Lung (tissue), 12 donors: ENCODE results near the gene LAT. TPM values are rescaled to one million over a fixed set of nuclear protein-coding genes. Genes with fewer than 3 reads are reported as not detected.

Source experiments
- ATAC-seq: fragments of 200-7000 bp; cut with Tn5 transposase; one replicate; pipeline ENCODE4 v1.9.1; 2020; ENCODE audit warnings: moderate number of reproducible peaks; ENCODE audit not compliant: insufficient read depth, low FRiP score
- DNase-seq, 3 donors: peaks; one replicate each; pipeline ENCODE4 v3.0.0-alpha.2; 2013 to 2017
- H3K27ac ChIP-seq, 2 donors: one replicate each; pipeline ENCODE4 v1.5.1; 2013; ENCODE audit warnings: mild to moderate bottlenecking in 2 of 2, moderate library complexity in 2 of 2, control low read depth in 1 of 2, inconsistent platforms in 1 of 2, low read depth in 1 of 2, low read length in 1 of 2
- H3K27me3 ChIP-seq, 3 donors: one replicate each; pipeline ENCODE4 v1.5.1; 2013; ENCODE audit warnings: low read length in 2 of 3; ENCODE audit not compliant: control insufficient read depth in 3 of 3, insufficient read depth in 3 of 3
- H3K36me3 ChIP-seq, 4 donors: one replicate each; pipeline ENCODE4 v1.5.1; 2013; ENCODE audit warnings: low read length in 4 of 4, mild to moderate bottlenecking in 1 of 4, moderate library complexity in 1 of 4; ENCODE audit not compliant: control insufficient read depth in 4 of 4, insufficient read depth in 4 of 4
- H3K4me1 ChIP-seq, 5 donors: one replicate each; pipeline ENCODE4 v1.5.1; 2013; ENCODE audit warnings: low read length in 5 of 5, mild to moderate bottlenecking in 2 of 5, moderate library complexity in 1 of 5; ENCODE audit not compliant: control insufficient read depth in 5 of 5, insufficient read depth in 5 of 5
- H3K4me3 ChIP-seq: one replicate; pipeline ENCODE4 v1.5.1; 2013; ENCODE audit warnings: mild to moderate bottlenecking, control low read depth, moderate library complexity
- H3K9ac ChIP-seq, 2 donors: one replicate each; pipeline ENCODE4 v1.5.1; 2013; ENCODE audit warnings: low read length in 2 of 2, control low read depth in 1 of 2; ENCODE audit not compliant: insufficient read depth in 1 of 2
- H3K9me3 ChIP-seq, 4 donors: one replicate each; pipeline ENCODE4 v1.5.1; 2013; ENCODE audit warnings: low read length in 3 of 4, mild to moderate bottlenecking in 1 of 4, moderate library complexity in 1 of 4; ENCODE audit not compliant: control insufficient read depth in 4 of 4, insufficient read depth in 3 of 4
- CTCF ChIP-seq: IDR thresholded peaks from 2 replicates; pipeline ENCODE4 v1.5.1; 2012; ENCODE audit warnings: mild to moderate bottlenecking; ENCODE audit errors: control extremely low read depth, extremely low read depth
- WGBS, 2 donors: extraction: QIAGEN DNeasy Blood & Tissue Kit; methylation state at CpG; one replicate each; pipeline ENCODE4 v1.1.7; 2013; 5-methylcytosine and 5-hydroxymethylcytosine counted together
- polyA plus RNA-seq, 2 donors: library from polyadenylated mRNA; stranded (reverse); fragments of 200-250 nt; gene quantifications; one replicate each; pipeline ENCODE4 v1.2.1, GENCODE V29; 2013
- total RNA-seq, 2 donors: library from RNA; depleted of rRNA in 1 of 2; stranded (reverse); fragments of >200 nt in 1 of 2; gene quantifications; one replicate each; pipeline ENCODE4 v1.2.1, GENCODE V29; 2014 to 2021
- donor health status: control.
- donor health status: control.
- donor health status: Bipolar disorder and iron deficiency.
- donor health status: healthy.
- donor health status: DM: yes; HTN: yes; CAD: no.

Gene LAT
- total and polyA plus RNA-seq, 4 donors, result 2.9 to 16.6 (median 13.4) TPM

- Histone ChIP-seq H3K9me3 (no peaks in the 10 kb centered on the region), H3K27me3 (no peaks in the 10 kb centered on the region), H3K9ac (no peak overlapping the region), H3K36me3 (no peaks in the 10 kb centered on the region), H3K4me1 (no peaks in the 10 kb centered on the region), H3K27ac (no peak overlapping the region), H3K4me3 (no peak overlapping the region)
- DNase-seq (no peak), ATAC-seq (no peak)
- TF ChIP-seq CTCF, result no peak
- WGBS, 2 donors, result 51 to 63% methylated on average over 15 of the region's 15 CpGs
These were observed 38.7 kb downstream of the LAT start for GRCh38 chr16:29023279-29024277.

GRCh38 chr16:29024278-29024677 is 39.4 kb downstream of the LAT start:
- Histone ChIP-seq H3K4me3 (no peak overlapping the region), H3K9me3 (no peaks in the 10 kb centered on the region), H3K9ac (no peak overlapping the region), H3K27ac (no peak overlapping the region), H3K4me1 (no peaks in the 10 kb centered on the region), H3K27me3 (no peaks in the 10 kb centered on the region), H3K36me3 (no peaks in the 10 kb centered on the region)
- DNase-seq (no peak), ATAC-seq (no peak)
- WGBS, 2 donors, result 69 to 73% methylated on average over 5 of the region's 5 CpGs
- TF ChIP-seq CTCF, result no peak

- Histone ChIP-seq H3K36me3 (no peaks in the 10 kb centered on the region), H3K27ac (no peak overlapping the region), H3K4me1 (no peaks in the 10 kb centered on the region), H3K27me3 (no peaks in the 10 kb centered on the region), H3K4me3 (no peak overlapping the region), H3K9me3 (no peaks in the 10 kb centered on the region), H3K9ac (no peak overlapping the region)
- TF ChIP-seq CTCF, result no peak
- DNase-seq (no peak), ATAC-seq (no peak)
- WGBS, 2 donors, result 59 to 67% methylated on average over 5 of the region's 5 CpGs
These were observed 40.4 kb downstream of the LAT start for GRCh38 chr16:29025218-29025617.
